ENCODE measurements around the gene KIF5A.
"Not testable (repeated sequence)": the region's sequence is repeated elsewhere in the genome, so short reads cannot be mapped to it uniquely, and the experiment has no call there.

KIF5A gene

GRCh38 chr12:57616383-57617101 is 66.7 kb downstream of the KIF5A start:
- Histone ChIP-seq H3K9ac (no peak overlapping the region), H3K4me3 (no peak overlapping the region; the same call in 1 of the 2 replicates), H3K27ac (peak overlapping the region; percentile 94; the same call in 1 of the 2 replicates), H3K36me3 (peaks cover 26% of the 10 kb centered on the region; the same call in 1 of the 2 replicates), H3K4me1 (peaks cover 70% of the 10 kb centered on the region), H3K27me3 (peaks cover 49% of the 10 kb centered on the region), H3K9me3 (peaks cover 13% of the 10 kb centered on the region; the same call in 1 of the 2 replicates), H3K4me2 (peak overlapping the region; percentile 94), H4K20me1 (peaks cover 24% of the 10 kb centered on the region)
- no peak for TF ChIP-seq Cebpa-rat (IDR thresholded peaks at IDR 0.05)

DNA sequence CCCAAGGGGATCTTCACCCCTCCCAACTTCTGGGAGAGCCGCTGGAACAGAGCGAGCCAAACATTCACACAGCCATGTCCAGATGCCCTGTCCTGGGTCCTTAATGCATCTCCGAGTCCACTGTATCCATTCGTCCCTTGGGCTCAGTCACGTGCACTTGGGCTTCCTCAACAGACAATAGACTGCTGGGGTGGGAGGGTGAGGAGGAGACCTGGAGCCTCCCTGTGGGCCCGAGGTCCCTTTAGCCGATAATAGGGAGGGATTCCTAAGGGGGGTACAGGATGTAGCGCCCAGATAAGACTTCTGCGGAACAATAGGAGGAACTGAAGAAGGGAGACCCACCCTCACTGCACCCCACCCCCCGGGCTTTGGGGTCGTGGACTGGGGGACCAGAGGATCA is 68.1 kb downstream of the KIF5A start:
- peak overlapping the region; percentile 12; the same call in 1 of the 2 replicates for H3K4me2 ChIP-seq
- TF ChIP-seq Cebpa-rat (IDR thresholded peaks at IDR 0.05): no peak
- H4K20me1 ChIP-seq: peaks cover 37% of the 10 kb centered on the region
- H3K9me3 ChIP-seq: peaks cover 13% of the 10 kb centered on the region; the same call in 1 of the 2 replicates
- no peak overlapping the region for H3K4me3 ChIP-seq
- H3K4me1 ChIP-seq: peaks cover 60% of the 10 kb centered on the region
- no peak overlapping the region for H3K27ac ChIP-seq
- H3K27me3 ChIP-seq: peaks cover 58% of the 10 kb centered on the region
- H3K9ac ChIP-seq: no peak overlapping the region
- peaks cover 26% of the 10 kb centered on the region; the same call in 1 of the 2 replicates for H3K36me3 ChIP-seq

GRCh38 chr12:57618431-57618830 is 68.6 kb downstream of the KIF5A start:
- Histone ChIP-seq H4K20me1 (peaks cover 40% of the 10 kb centered on the region), H3K36me3 (peaks cover 26% of the 10 kb centered on the region; the same call in 1 of the 2 replicates), H3K4me2 (peak overlapping the region; percentile 7; the same call in 1 of the 2 replicates), H3K4me1 (peaks cover 55% of the 10 kb centered on the region), H3K27me3 (peaks cover 63% of the 10 kb centered on the region), H3K9me3 (peaks cover 13% of the 10 kb centered on the region; the same call in 1 of the 2 replicates)
- H3K27ac ChIP-seq, H3K9ac ChIP-seq, H3K4me3 ChIP-seq: not testable (repeated sequence)

DNA sequence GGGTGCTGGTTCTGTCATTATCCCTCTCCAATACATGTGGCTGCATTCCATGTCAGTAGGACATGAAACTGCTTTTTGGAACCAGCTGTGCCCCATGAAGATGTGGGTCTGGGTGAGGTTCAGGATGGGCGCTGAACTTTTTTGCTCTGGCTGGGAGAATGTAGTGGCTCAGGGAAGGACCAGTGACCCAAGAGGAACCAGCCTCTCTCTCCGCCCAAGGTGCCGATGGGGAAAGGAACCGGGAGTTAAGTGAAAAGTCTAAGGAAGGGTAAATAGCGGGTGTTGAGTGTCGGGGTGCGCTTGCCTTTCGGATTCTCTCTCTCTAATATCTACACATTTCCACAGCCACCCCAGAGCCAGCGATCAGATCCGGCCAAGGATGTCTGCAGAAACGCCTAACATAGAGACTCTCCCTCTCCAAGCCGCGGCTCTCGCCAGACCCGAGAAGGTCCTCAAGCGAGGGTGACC is 69.2 kb downstream of the KIF5A start:
- Histone ChIP-seq H4K20me1 (peaks cover 40% of the 10 kb centered on the region), H3K27ac (no peak overlapping the region), H3K9me3 (peaks cover 13% of the 10 kb centered on the region; the same call in 1 of the 2 replicates), H3K4me2 (peak overlapping the region; percentile 7; the same call in 1 of the 2 replicates), H3K27me3 (peaks cover 69% of the 10 kb centered on the region), H3K9ac (no peak overlapping the region), H3K4me1 (peaks cover 50% of the 10 kb centered on the region), H3K4me3 (no peak overlapping the region), H3K36me3 (peaks cover 26% of the 10 kb centered on the region; the same call in 1 of the 2 replicates)
- no peak for TF ChIP-seq Cebpa-rat (IDR thresholded peaks at IDR 0.05)

DNA sequence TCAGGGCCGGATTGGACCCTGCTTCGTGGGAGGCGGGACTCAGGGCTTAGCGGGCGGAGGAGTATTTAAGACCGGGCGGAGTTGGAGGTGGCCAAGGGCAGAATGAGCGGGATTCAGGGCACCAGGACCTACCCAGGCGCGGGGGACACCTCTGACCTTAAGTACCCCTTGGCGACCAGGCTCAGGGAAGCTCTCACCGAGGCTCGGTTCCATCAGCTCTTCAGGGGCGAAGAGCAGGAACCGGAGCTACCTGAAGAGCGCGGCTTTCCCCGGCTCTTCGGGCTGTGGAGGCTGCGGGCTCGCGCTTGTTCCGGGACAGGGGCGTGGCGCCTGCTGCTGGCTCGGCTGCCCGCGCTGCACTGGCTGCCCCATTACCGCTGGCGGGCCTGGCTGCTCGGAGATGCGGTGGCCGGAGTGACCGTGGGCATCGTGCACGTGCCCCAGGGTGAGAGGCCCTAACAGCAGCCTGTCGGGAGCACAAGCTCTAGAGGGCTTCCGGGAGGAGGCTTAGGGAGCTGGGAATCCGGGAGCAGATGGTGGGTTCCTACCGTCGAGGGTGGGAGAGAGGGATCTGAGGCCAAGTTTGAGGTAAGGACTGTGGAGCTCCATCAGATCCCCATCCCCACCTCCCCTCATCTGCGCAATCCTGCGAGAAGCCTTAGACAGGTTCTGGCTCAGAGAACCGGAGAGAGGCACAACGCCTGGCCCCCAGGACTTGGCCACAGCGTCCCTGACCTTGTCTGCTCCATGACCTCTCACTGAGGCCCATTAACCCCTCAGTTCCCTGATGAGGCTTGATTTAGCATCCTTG is 69.8 kb downstream of the KIF5A start:
- no peak overlapping the region for H3K4me3 ChIP-seq

DNA sequence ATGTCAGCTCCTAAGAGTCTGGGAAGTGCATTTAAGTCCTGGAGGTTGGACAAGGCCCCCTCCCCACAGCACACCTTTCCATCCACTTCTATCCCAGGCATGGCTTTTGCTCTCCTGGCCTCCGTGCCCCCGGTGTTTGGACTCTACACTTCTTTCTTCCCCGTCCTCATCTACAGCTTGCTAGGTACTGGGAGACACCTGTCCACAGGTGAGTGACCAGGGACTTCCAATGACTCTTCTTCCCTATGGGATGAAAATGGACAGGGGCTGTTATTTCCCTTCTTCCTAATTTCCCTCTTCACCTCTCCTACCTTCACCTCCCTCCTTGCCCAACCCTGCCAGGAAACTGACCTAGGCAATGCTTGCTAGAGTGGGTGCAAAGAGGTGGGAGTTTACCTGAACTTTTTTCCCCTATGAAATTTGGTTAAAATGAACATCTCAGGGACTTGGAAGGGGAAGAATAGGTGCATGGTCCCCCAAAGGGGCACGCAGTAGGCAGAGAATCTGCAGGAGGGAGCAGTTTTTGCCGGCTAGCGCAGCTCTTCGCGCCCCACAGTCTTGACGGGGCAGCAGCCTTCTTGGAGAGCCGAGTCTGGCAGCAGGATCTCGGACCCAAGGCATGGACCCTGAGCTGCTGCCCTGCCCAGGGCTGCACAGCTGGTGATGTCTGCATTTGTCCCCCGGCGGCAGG is 70.5 kb downstream of the KIF5A start:
- Histone ChIP-seq H3K9ac (no peak overlapping the region), H3K27ac (no peak overlapping the region), H3K4me2 (peak overlapping the region; percentile 67), H3K4me1 (peaks cover 39% of the 10 kb centered on the region), H3K4me3 (peak overlapping the region; percentile 16; the same call in 1 of the 2 replicates), H3K27me3 (peaks cover 83% of the 10 kb centered on the region), H3K9me3 (peaks cover 13% of the 10 kb centered on the region; the same call in 1 of the 2 replicates), H3K36me3 (peaks cover 26% of the 10 kb centered on the region; the same call in 1 of the 2 replicates), H4K20me1 (peaks cover 40% of the 10 kb centered on the region)
- TF ChIP-seq Cebpa-rat (IDR thresholded peaks at IDR 0.05): no peak

More for the DNA sequence above, 69.8 kb downstream of the KIF5A start:
- Histone ChIP-seq H3K9me3 (peaks cover 13% of the 10 kb centered on the region; the same call in 1 of the 2 replicates), H3K27ac (no peak overlapping the region), H3K4me2 (no peak overlapping the region), H3K36me3 (peaks cover 26% of the 10 kb centered on the region; the same call in 1 of the 2 replicates), H4K20me1 (peaks cover 40% of the 10 kb centered on the region), H3K9ac (no peak overlapping the region), H3K4me1 (peaks cover 43% of the 10 kb centered on the region), H3K27me3 (peaks cover 75% of the 10 kb centered on the region)
- TF ChIP-seq Cebpa-rat (IDR thresholded peaks at IDR 0.05): no peak

GRCh38 chr12:57620936-57621496 is 71.2 kb downstream of the KIF5A start:
- peak overlapping the region; percentile 67 for H3K4me2 ChIP-seq
- H3K9me3 ChIP-seq: peaks cover 13% of the 10 kb centered on the region; the same call in 1 of the 2 replicates
- H4K20me1 ChIP-seq: peaks cover 40% of the 10 kb centered on the region
- no peak for TF ChIP-seq Cebpa-rat (IDR thresholded peaks at IDR 0.05)
- H3K27me3 ChIP-seq: peaks cover 89% of the 10 kb centered on the region
- H3K4me3 ChIP-seq: peak overlapping the region; percentile 34
- peaks cover 20% of the 10 kb centered on the region; the same call in 1 of the 2 replicates for H3K36me3 ChIP-seq
- H3K9ac ChIP-seq: no peak overlapping the region
- H3K27ac ChIP-seq: no peak overlapping the region
- H3K4me1 ChIP-seq: peaks cover 39% of the 10 kb centered on the region

DNA sequence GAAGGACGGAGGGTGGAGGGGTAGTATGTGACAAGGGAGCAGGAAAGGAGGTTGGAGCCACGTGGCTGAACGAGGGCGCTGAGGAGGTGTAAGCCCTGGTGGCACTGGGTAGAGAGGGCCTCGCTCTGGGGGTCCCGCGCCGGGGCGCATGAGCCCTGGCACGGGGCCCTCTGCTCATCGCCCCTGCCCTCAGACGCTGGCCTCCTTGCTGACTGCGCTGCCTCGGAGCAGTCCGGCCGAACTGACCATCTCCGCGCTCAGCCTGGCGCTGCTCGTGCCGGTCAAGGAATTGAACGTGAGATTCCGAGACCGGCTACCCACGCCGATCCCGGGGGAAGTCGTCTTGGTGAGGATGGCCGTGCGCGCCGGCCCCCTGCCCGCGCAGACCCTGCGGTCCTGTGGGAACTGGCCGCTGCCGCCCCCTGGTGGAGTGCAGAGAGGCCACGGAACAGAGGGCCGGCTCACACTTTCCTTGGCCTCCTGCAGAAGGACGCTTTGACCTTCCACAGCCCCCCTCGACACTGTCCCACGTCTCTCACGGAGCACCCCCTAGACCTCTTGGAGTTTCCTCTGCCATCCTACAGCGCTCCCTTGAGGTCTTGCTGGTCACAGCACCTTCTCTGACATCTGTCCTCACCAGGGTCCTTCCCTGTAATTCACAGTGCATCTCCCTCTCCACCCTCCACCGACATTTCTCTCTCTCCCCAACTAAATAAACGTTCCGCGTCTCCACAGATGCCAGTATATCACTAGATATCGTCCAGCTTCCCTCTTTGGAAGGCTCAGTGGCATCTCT is 71.9 kb downstream of the KIF5A start:
- Histone ChIP-seq H3K9me3 (peaks cover 13% of the 10 kb centered on the region; the same call in 1 of the 2 replicates), H3K4me3 (peak overlapping the region; percentile 34; the same call in 1 of the 2 replicates), H3K9ac (no peak overlapping the region), H3K27ac (no peak overlapping the region), H3K4me1 (peaks cover 33% of the 10 kb centered on the region), H3K36me3 (peaks cover 14% of the 10 kb centered on the region; the same call in 1 of the 2 replicates), H3K4me2 (peak overlapping the region; percentile 67), H3K27me3 (peaks cover 96% of the 10 kb centered on the region), H4K20me1 (peaks cover 40% of the 10 kb centered on the region)
- TF ChIP-seq Cebpa-rat (IDR thresholded peaks at IDR 0.05): no peak

All from BLaER1 (cell line).